ENCODE data around the gene NCDN.

NCDN gene

DNA sequence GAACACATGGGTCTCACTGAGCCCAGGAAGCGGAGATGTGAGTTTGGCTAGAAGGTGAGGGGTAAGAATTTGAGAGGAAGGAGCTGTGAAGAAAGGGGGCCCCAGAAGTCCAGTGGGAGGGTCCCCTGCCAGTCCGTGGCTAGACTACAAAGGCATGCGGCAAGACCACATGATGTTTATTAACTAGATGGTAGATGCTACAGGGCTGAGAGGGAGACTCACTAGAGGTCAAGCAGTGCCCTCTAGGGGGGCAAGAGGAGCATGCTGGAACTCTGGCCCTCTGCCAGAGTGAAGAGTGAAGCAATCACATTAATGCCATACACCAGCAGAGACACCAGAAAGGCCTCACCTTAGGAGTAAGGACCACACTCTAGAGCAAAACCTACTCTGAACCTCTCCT, 12.6 kb upstream of the NCDN start:
- TF ChIP-seq, protein P1, sequence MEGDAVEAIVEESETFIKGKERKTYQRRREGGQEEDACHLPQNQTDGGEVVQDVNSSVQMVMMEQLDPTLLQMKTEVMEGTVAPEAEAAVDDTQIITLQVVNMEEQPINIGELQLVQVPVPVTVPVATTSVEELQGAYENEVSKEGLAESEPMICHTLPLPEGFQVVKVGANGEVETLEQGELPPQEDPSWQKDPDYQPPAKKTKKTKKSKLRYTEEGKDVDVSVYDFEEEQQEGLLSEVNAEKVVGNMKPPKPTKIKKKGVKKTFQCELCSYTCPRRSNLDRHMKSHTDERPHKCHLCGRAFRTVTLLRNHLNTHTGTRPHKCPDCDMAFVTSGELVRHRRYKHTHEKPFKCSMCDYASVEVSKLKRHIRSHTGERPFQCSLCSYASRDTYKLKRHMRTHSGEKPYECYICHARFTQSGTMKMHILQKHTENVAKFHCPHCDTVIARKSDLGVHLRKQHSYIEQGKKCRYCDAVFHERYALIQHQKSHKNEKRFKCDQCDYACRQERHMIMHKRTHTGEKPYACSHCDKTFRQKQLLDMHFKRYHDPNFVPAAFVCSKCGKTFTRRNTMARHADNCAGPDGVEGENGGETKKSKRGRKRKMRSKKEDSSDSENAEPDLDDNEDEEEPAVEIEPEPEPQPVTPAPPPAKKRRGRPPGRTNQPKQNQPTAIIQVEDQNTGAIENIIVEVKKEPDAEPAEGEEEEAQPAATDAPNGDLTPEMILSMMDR (IDR thresholded peaks at IDR 0.05): peak; percentile 27
- no peak overlapping the region for H3K27ac ChIP-seq

DNA sequence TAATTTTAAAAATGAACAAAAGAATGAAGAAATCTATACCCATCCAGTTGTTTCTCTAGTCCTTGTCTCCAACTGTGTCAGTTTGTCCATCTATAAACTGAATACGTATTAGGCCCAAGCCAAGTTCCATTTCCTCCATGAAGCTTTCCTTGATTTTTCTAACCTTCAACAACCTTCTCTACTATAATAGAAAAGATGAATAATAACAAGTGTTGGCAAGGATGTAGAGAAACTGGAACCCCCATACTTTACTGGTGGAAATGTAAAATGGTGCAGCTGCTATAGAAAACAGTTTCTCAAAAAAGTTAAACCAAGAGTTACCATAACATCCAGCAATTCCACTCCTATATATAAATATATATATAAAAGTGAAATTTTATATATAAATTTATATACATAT, 11.0 kb upstream of the NCDN start:
- Histone ChIP-seq H3K79me2 (peaks cover 34% of the 10 kb centered on the region), H3K9ac (no peak overlapping the region), H3K4me3 (ENCODE audit: low read depth, low read length) (no peak overlapping the region), H3K27ac (no peak overlapping the region), H3K9me3 (ENCODE audit: control insufficient read depth, low read length) (no peaks in the 10 kb centered on the region), H3K27me3 (ENCODE audit: control insufficient read depth, insufficient read depth, low read length) (no peaks in the 10 kb centered on the region), H3K36me3 (ENCODE audit: control insufficient read depth, insufficient read depth, low read length) (no peaks in the 10 kb centered on the region), H2AFZ (no peak overlapping the region), H3K4me1 (peaks cover 3% of the 10 kb centered on the region), H3K4me2 (ENCODE audit: low read length) (no peak overlapping the region)
- TF ChIP-seq, protein P1 (IDR thresholded peaks at IDR 0.05): no peak

More for the DNA sequence above, 12.6 kb upstream of the NCDN start:
- Histone ChIP-seq H2AFZ (no peak overlapping the region), H3K79me2 (peaks cover 34% of the 10 kb centered on the region), H3K4me2 (ENCODE audit: low read length) (no peak overlapping the region), H3K9me3 (ENCODE audit: control insufficient read depth, low read length) (no peaks in the 10 kb centered on the region), H3K4me3 (ENCODE audit: low read depth, low read length) (no peak overlapping the region), H3K9ac (no peak overlapping the region), H3K4me1 (peaks cover 3% of the 10 kb centered on the region), H3K27me3 (ENCODE audit: control insufficient read depth, insufficient read depth, low read length) (no peaks in the 10 kb centered on the region), H3K36me3 (ENCODE audit: control insufficient read depth, insufficient read depth, low read length) (no peaks in the 10 kb centered on the region)

DNA sequence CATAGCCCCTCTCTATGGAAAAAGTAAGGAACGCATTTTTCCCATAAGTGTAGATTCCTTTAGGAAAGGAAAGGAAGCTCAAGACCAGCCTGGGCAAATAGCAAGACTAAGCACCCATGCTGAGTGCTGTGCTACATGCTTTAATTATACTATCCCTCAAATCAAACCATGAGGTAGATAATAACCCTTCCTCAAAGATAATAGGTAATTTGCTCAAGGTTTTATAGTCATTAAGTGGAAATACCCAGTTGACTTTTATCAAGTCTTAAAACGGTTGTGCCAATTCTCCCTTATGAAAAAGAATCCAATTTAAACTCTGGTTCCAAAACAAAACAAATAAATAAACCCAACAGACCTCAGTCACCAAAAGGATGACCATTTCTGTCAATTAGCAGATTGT, 3.7 kb upstream of the NCDN start:
- Histone ChIP-seq H3K36me3 (ENCODE audit: control insufficient read depth, insufficient read depth, low read length) (no peaks in the 10 kb centered on the region), H3K27me3 (ENCODE audit: control insufficient read depth, insufficient read depth, low read length) (no peaks in the 10 kb centered on the region), H3K9me3 (ENCODE audit: control insufficient read depth, low read length) (no peaks in the 10 kb centered on the region), H3K4me1 (peaks cover 9% of the 10 kb centered on the region), H3K4me2 (ENCODE audit: low read length) (peak overlapping the region; percentile 37), H3K79me2 (peaks cover 12% of the 10 kb centered on the region), H3K9ac (no peak overlapping the region), H2AFZ (no peak overlapping the region), H3K27ac (no peak overlapping the region), H3K4me3 (ENCODE audit: low read depth, low read length) (no peak overlapping the region)
- TF ChIP-seq, protein P1 (IDR thresholded peaks at IDR 0.05): no peak

DNA sequence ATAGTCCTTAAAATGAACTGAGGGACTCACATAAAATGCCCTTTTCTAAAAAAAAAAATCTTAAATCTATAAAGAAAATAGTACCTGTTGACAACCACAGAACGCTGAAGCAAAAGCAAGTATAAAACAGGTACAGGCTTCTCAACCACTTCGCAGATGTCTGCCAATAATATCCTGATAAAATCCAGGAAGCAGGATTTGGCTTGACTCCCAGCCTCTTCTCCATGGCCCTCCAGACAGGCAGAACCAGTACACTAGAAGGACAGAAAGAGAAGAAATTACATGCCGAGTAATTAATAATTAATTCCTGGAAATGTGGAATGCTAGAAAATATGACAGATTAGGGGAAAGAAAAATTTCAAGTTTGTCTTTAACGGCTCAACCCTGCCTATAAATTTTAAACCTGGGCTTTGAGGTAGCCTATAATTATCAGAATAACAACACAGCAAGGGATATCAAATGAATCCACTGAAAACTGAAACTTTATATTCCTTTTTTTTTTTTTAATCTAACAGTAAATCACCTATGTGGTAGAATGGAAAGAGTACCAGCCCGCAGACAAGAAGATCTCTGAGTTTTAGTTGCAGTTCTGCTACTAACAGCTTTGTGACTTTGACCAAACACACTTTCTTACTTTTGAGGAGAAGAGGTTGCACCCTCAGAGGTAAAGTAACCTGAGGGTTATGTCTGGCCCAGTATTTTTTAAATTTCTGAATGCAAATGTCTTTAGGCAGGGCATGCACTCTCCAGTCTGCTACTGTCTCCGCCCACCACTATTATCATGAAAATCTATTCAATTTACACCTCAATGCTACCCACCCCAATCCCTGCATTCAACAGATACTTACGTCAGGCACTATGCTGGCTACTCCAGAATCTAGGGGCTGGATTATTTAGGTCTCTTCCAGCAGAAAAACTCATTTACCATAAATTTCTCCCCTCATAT, 3.1 kb upstream of the NCDN start:
- Histone ChIP-seq H2AFZ (no peak overlapping the region), H3K36me3 (ENCODE audit: control insufficient read depth, insufficient read depth, low read length) (no peaks in the 10 kb centered on the region), H3K4me2 (ENCODE audit: low read length) (peak overlapping the region; percentile 37), H3K9me3 (ENCODE audit: control insufficient read depth, low read length) (no peaks in the 10 kb centered on the region), H3K27ac (peak overlapping the region; percentile 15), H3K27me3 (ENCODE audit: control insufficient read depth, insufficient read depth, low read length) (no peaks in the 10 kb centered on the region), H3K9ac (no peak overlapping the region), H3K4me3 (ENCODE audit: low read depth, low read length) (no peak overlapping the region), H3K79me2 (peaks cover 9% of the 10 kb centered on the region), H3K4me1 (peaks cover 9% of the 10 kb centered on the region)
- TF ChIP-seq, protein P1 (IDR thresholded peaks at IDR 0.05): no peak

Measured in parathyroid adenoma (tissue), 2 donors.